Fibroblast of skin of back (primary cell): ENCODE data around the gene RAB3D.
A peak's percentile ranks its signal among the peaks of the same experiment; 100 is the strongest.
"Not testable (repeated sequence)": the region's sequence is repeated elsewhere in the genome, so short reads cannot be mapped to it uniquely, and the experiment has no call there.

Experiments used
- DNase-seq: peaks from one replicate; pipeline ENCODE4 v3.0.0-alpha.2; 2013

RAB3D gene

GRCh38 chr19:11365557-11366117, 26.2 kb upstream of the RAB3D start:
- no peak for DNase-seq

- DNase-seq, result no peak
These were observed 25.5 kb upstream of the RAB3D start for GRCh38 chr19:11364935-11365334.

GRCh38 chr19:11364296-11364904, 24.9 kb upstream of the RAB3D start:
- DNase-seq, result no peak

- no peak for DNase-seq
These were observed 24.4 kb upstream of the RAB3D start for GRCh38 chr19:11363881-11364280.

GRCh38 chr19:11361771-11362731, 22.6 kb upstream of the RAB3D start:
- DNase-seq, result no peak

- no peak for DNase-seq
These were observed 21.7 kb upstream of the RAB3D start for GRCh38 chr19:11361037-11361770.

- DNase-seq, result no peak
These were observed 20.0 kb upstream of the RAB3D start for GRCh38 chr19:11359421-11359820.

GRCh38 chr19:11356676-11357550, 17.5 kb upstream of the RAB3D start:
- DNase-seq, result no peak

- no peak for DNase-seq
These were observed 16.6 kb upstream of the RAB3D start for GRCh38 chr19:11356074-11356397.

- DNase-seq, result peak; percentile 90
These were observed 16.0 kb upstream of the RAB3D start, which contains the start of gene PLPPR2 for GRCh38 chr19:11355160-11356073. Gene PLPPR2, plus strand, starts transcription at chr19:11355432. Its CDS starts 2,242 bp downstream, at chr19:11357674.

- not testable (repeated sequence) for DNase-seq
These were observed 14.6 kb upstream of the RAB3D start for GRCh38 chr19:11354102-11354501.

- no peak for DNase-seq
These were observed 9.7 kb upstream of the RAB3D start for GRCh38 chr19:11349171-11349570.

- DNase-seq, result no peak
These were observed 8.1 kb upstream of the RAB3D start for GRCh38 chr19:11347546-11348039.

GRCh38 chr19:11346104-11346940, 6.9 kb upstream of the RAB3D start, which contains the start of the genes CCDC159 and TMEM205:
Gene CCDC159, plus strand, starts transcription at chr19:11346519. Its CDS starts 88 bp downstream, at chr19:11346607.
Gene TMEM205, minus strand, starts transcription at chr19:11346268. Its CDS starts 649 bp downstream, at chr19:11345619.
- peak; percentile 99 for DNase-seq

- DNase-seq, result no peak
These were observed 5.8 kb upstream of the RAB3D start for GRCh38 chr19:11345122-11345803.

- DNase-seq, result no peak
These were observed 3.0 kb upstream of the RAB3D start for GRCh38 chr19:11342429-11342828.

GRCh38 chr19:11340099-11340467, 626 bp upstream of the RAB3D start:
- not testable (repeated sequence) for DNase-seq

- DNase-seq, result no peak
These were observed 746 bp downstream of the RAB3D start for GRCh38 chr19:11338569-11339253.
